Measurements from ENCODE around the gene ATRNL1. TPM values are rescaled to one million over a fixed set of nuclear protein-coding genes. Genes with fewer than 3 reads are reported as not detected.
"Not testable (repeated sequence)": the region's sequence is repeated elsewhere in the genome, so short reads cannot be mapped to it uniquely, and the experiment has no call there.

ATRNL1 gene
- total RNA-seq, 1 donor from 2014 or later, result 11.4 TPM

DNA sequence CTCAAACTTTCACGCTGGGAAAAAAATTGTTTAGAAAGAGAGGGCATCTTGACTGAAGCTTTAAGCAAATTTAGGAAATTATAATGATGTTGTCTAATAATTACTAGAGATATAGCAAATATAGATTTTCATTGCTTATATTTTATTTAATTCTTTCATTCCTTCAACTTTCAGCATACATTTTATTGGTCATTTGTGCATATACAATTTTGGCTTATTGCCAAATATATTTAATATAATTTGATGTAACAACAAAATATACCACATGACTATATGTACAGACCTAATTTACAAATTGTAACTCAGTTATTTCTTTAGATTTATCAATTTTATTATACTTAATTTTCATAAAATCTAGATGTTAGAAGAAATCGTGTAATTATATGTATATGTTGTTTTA is 390.1 kb downstream of the ATRNL1 start:
- Histone ChIP-seq H3K4me3 (ENCODE audit: low read depth, low read length) (no peak overlapping the region), H3K36me3 (ENCODE audit: control insufficient read depth, insufficient read depth, low read length) (no peaks in the 10 kb centered on the region), H3K27me3 (ENCODE audit: control insufficient read depth, insufficient read depth, low read length) (no peaks in the 10 kb centered on the region)
- TF ChIP-seq, protein P1, sequence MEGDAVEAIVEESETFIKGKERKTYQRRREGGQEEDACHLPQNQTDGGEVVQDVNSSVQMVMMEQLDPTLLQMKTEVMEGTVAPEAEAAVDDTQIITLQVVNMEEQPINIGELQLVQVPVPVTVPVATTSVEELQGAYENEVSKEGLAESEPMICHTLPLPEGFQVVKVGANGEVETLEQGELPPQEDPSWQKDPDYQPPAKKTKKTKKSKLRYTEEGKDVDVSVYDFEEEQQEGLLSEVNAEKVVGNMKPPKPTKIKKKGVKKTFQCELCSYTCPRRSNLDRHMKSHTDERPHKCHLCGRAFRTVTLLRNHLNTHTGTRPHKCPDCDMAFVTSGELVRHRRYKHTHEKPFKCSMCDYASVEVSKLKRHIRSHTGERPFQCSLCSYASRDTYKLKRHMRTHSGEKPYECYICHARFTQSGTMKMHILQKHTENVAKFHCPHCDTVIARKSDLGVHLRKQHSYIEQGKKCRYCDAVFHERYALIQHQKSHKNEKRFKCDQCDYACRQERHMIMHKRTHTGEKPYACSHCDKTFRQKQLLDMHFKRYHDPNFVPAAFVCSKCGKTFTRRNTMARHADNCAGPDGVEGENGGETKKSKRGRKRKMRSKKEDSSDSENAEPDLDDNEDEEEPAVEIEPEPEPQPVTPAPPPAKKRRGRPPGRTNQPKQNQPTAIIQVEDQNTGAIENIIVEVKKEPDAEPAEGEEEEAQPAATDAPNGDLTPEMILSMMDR (IDR thresholded peaks at IDR 0.05; ENCODE audit: insufficient read depth, low read length, poor library complexity, severe bottlenecking), result no peak
- no peak for DNase-seq (ENCODE audit: low read depth)

DNA sequence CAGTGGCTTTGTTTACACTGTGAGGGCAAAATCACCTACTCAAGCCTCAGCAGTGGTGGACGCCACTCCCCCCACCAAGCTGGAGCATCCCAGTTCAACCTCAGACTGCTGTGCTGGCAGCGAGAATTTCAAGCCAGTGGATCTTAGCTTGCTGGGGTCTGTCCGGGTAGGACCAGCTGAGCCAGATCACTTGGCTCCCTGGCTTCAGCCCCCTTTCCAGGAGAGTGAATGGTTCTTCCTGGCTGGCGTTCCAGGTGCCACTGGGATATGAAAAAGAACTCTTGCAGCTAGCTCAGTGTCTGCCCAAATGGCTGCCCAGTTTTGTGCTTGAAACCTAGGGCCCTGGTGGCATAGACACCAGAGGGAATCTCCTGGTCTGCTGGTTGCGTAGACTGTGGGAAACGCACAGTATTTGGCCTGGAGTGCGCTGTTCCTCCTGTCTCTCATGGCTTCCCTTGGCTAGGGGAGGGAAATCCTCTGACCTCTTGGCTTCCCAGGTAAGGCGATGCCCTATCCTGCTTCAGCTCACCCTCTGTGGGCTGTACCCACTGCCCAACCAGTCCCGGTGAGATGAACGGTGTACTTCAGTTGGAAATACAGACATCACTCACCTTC is 398.5 kb downstream of the ATRNL1 start:
- H3K27me3 ChIP-seq (ENCODE audit: control insufficient read depth, insufficient read depth, low read length), result no peaks in the 10 kb centered on the region
- TF ChIP-seq, protein P1 (IDR thresholded peaks at IDR 0.05; ENCODE audit: insufficient read depth, low read length, poor library complexity, severe bottlenecking), result no peak
- no peaks in the 10 kb centered on the region for H3K36me3 ChIP-seq (ENCODE audit: control insufficient read depth, insufficient read depth, low read length)
- H3K4me3 ChIP-seq (ENCODE audit: low read depth, low read length), result no peak overlapping the region
- DNase-seq (ENCODE audit: low read depth), result no peak

DNA sequence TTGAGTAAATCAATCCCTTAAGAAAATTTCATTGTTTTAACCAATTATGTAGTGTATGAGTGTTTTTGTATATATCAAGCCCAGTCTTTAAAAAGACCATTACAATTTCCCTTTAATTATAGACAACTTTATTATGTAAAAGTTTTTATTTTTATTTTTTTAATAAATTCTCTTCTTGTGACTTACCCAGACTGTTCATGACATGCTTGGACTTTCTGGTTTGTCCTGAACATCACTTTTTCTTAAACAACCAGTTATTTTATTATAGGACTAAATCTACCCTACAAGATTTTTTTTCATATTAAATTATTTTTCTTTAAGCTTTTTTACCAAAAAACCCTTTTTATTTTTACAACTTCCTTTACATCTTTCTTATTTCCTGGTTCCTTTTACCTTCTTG is 410.4 kb downstream of the ATRNL1 start:
- TF ChIP-seq, protein P1 (IDR thresholded peaks at IDR 0.05; ENCODE audit: insufficient read depth, low read length, poor library complexity, severe bottlenecking), result no peak
- DNase-seq (ENCODE audit: low read depth), result no peak
- Histone ChIP-seq H3K4me3 (ENCODE audit: low read depth, low read length) (no peak overlapping the region), H3K36me3 (ENCODE audit: control insufficient read depth, insufficient read depth, low read length) (no peaks in the 10 kb centered on the region), H3K27me3 (ENCODE audit: control insufficient read depth, insufficient read depth, low read length) (no peaks in the 10 kb centered on the region)

DNA sequence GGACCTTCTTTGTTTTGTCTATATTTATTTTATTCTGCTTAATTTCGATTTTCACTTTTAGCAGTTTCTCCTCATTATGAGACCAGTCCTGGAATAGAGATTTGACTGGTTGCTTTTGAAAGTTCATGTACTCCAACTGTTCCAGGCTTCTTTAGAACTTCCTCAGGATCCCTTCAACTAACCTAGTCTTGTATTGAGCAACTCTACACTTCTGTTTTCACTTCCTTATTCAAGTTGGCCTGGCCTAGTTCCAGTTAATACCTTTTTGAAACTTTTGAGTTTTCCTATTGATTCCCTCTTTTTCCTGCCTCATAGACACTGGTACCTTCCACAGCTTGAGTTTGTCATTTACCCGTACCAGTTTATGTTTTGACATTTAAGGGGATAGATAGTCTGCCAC is 421.7 kb downstream of the ATRNL1 start:
- Histone ChIP-seq H3K4me3 (ENCODE audit: low read depth, low read length) (no peak overlapping the region), H3K27me3 (ENCODE audit: control insufficient read depth, insufficient read depth, low read length) (no peaks in the 10 kb centered on the region), H3K36me3 (ENCODE audit: control insufficient read depth, insufficient read depth, low read length) (no peaks in the 10 kb centered on the region)
- TF ChIP-seq, protein P1 (IDR thresholded peaks at IDR 0.05; ENCODE audit: insufficient read depth, low read length, poor library complexity, severe bottlenecking), result no peak
- DNase-seq (ENCODE audit: low read depth), result no peak

DNA sequence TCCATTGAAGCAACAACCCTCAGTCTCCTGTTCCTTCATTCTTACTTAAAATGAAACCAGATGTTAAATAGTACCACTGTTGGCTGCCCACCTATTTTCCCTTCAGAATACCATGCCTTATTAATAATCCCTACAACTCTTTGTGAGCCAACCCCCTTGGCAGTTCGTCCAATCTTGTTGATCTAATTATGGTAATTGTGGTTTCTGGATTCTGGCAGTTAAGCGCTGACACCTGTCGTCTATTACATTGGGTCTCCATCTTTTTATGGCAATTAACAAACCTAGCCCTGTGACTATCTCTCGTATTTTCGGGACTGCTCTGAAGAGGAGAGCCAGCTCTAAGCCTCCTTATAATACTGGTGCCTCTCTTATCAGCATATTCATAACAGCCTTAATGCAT is 432.0 kb downstream of the ATRNL1 start:
- Histone ChIP-seq H3K27me3 (ENCODE audit: control insufficient read depth, insufficient read depth, low read length) (no peaks in the 10 kb centered on the region), H3K4me3 (ENCODE audit: low read depth, low read length) (no peak overlapping the region), H3K36me3 (ENCODE audit: control insufficient read depth, insufficient read depth, low read length) (no peaks in the 10 kb centered on the region)
- no peak for DNase-seq (ENCODE audit: low read depth)
- TF ChIP-seq, protein P1 (IDR thresholded peaks at IDR 0.05; ENCODE audit: insufficient read depth, low read length, poor library complexity, severe bottlenecking), result no peak

DNA sequence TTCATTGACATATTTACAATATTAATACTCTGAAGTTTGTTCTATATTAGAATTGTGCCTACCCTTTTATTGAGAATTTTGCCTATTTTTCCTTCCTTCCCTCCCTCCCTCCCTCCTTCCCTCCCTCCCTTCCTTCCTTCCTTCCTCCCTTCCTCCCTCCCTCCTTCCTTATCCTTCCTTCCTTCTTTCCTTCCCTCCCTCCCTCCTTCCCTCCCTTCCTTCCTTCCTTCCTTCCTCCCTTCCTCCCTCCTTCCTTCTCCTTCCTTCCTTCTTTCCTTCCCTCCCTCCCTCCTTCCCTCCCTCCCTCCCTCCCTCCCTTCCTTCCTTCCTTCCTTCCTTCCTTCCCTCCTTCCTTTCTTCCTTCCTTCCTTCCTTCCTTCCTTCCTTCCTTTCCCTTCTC is 434.5 kb downstream of the ATRNL1 start:
- DNase-seq (ENCODE audit: low read depth); H3K4me3 ChIP-seq (ENCODE audit: low read depth, low read length): not testable (repeated sequence)

DNA sequence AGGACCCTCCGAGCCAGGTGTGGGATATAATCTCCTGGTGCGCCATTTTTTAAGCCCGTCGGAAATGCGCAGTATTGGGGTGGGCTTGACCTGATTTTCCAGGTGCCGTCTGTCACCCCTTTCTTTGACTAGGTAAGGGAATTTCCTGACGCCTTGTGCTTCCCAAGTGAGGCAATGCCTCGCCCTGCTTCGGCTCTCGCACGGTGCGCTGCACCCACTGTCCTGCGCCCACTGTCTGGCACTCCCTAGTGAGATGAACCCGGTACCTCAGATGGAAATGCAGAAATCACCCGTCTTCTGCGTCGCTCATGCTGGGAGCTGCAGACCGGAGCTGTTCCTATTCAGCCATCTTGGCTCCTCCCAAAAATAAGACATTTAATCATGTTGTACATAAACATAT is 443.2 kb downstream of the ATRNL1 start:
- H3K27me3 ChIP-seq (ENCODE audit: control insufficient read depth, insufficient read depth, low read length); DNase-seq (ENCODE audit: low read depth); H3K4me3 ChIP-seq (ENCODE audit: low read depth, low read length); H3K36me3 ChIP-seq (ENCODE audit: control insufficient read depth, insufficient read depth, low read length): not testable (repeated sequence)

More for the DNA sequence above, 434.5 kb downstream of the ATRNL1 start:
- not testable (repeated sequence) for H3K36me3 ChIP-seq (ENCODE audit: control insufficient read depth, insufficient read depth, low read length); H3K27me3 ChIP-seq (ENCODE audit: control insufficient read depth, insufficient read depth, low read length)
